ENCODE results near the gene EPO. TPM values are rescaled to one million over a fixed set of nuclear protein-coding genes. Genes with fewer than 3 reads are reported as not detected.

The EPO gene
- not detected in 2 replicates for total RNA-seq
- long read RNA-seq: 0 reads

GRCh38 chr7:100720279-100720670 is at the start of gene EPO:
Gene EPO, plus strand, starts transcription at chr7:100720468. Its CDS starts 513 bp downstream, at chr7:100720981.
- H3K27me3 Mint-ChIP-seq (ENCODE audit: unreplicated experiment): peaks cover 41% of the 10 kb centered on the region
- peak within 1 kb of the TSS; percentile 14 for H3K4me3 Mint-ChIP-seq (ENCODE audit: unreplicated experiment)
- peaks cover 6% of the 10 kb centered on the region for H3K9me3 Mint-ChIP-seq (ENCODE audit: unreplicated experiment)
- H3K36me3 Mint-ChIP-seq (ENCODE audit: unreplicated experiment): no peaks in the 10 kb centered on the region
- TF ChIP-seq, protein P1, sequence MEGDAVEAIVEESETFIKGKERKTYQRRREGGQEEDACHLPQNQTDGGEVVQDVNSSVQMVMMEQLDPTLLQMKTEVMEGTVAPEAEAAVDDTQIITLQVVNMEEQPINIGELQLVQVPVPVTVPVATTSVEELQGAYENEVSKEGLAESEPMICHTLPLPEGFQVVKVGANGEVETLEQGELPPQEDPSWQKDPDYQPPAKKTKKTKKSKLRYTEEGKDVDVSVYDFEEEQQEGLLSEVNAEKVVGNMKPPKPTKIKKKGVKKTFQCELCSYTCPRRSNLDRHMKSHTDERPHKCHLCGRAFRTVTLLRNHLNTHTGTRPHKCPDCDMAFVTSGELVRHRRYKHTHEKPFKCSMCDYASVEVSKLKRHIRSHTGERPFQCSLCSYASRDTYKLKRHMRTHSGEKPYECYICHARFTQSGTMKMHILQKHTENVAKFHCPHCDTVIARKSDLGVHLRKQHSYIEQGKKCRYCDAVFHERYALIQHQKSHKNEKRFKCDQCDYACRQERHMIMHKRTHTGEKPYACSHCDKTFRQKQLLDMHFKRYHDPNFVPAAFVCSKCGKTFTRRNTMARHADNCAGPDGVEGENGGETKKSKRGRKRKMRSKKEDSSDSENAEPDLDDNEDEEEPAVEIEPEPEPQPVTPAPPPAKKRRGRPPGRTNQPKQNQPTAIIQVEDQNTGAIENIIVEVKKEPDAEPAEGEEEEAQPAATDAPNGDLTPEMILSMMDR (IDR thresholded peaks at IDR 0.05): no peak
- DNase-seq (ENCODE audit: extremely low spot score, unreplicated experiment): no peak
- H3K27ac Mint-ChIP-seq (ENCODE audit: unreplicated experiment): no peak within 1 kb of the TSS
- peaks cover 13% of the 10 kb centered on the region for H3K4me1 Mint-ChIP-seq (ENCODE audit: unreplicated experiment)

DNA sequence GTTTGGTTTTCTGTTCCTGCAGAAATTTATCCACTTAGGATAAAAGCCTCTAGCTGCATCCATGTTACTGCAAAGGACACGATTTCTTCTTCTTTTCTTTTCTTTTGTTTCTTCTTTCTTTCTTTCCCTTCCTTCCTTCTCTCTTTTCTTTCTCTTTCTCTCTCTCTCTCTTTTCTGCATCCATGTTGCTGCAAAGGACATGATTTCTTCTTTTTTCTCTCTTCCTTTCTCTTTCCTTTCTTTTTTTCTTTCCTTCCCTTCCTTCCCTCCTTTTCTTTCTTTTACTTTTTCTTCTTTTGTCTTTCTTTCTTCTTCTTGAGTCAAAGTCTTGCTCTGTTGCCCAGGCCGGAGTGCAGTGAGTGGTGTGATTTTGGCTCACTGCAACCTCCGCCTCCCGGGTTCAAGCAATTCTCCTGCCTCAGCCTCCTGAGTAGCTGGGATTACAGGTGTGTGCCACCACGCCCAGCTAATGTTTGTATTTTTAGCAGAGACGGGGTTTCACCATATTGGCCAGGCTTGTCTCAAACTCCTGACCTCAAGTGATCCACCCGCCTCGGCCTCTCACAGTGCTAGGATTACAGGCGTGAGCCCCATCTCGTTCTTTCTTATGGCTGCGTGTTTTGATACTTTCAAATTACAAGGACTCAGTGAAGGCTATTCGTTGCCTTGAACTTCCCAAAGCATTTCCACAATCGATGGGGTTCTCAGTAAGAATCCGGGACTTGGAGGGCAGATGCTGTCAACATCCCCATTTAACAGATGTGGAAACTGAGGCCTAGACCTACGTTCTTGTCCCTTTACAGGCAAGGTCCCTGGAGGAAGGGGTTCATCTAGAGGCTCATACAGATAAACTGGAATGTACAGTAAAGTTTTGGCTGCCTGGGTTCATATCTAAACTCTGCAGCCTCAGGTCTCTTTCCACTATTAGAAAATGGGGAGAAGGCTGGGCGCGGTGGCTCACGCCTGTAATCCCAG is 48.6 kb upstream of the EPO start:
- Mint-ChIP-seq H3K9me3 (ENCODE audit: unreplicated experiment) (no peaks in the 10 kb centered on the region), H3K4me1 (ENCODE audit: unreplicated experiment) (peaks cover 8% of the 10 kb centered on the region), H3K27ac (ENCODE audit: unreplicated experiment) (no peak overlapping the region), H3K4me3 (ENCODE audit: unreplicated experiment) (no peak overlapping the region), H3K36me3 (ENCODE audit: unreplicated experiment) (no peaks in the 10 kb centered on the region), H3K27me3 (ENCODE audit: unreplicated experiment) (peaks cover 19% of the 10 kb centered on the region)
- no peak for DNase-seq (ENCODE audit: extremely low spot score, unreplicated experiment)
- TF ChIP-seq, protein P1 (IDR thresholded peaks at IDR 0.05): no peak

DNA sequence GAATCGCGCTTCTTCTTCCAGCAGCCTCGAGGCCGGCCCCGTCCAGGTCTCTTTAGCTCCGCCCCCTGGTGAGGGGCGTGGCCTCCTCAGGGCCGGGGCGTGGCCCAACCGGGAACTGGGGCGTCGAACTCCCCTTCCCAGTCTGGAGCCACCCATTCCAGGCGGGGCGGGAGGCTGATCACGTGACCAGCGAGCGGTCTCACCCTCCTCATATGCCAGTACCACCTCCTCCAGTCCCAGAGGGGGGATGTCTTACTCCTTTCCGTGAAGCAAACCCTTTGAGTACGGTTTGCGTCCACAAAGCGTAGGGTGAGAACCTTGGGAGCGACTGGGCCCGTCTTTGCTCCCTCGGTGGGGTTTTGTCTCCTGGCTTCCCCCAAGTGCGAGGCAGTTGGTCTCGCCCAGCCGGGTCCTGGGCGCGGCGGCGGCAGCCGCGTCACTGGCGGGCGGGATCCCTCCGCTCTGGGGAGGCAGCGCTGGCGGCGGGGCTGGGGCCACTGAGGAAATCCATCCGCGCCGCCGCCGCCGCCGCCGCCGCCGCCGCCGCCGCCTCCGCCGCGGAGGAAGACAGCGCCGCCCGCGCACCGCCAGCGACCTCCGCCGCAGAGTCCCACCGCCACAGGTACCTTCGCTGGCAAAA is 46.8 kb upstream of the EPO start, which contains the start of gene GNB2:
Gene GNB2 (plus strand): TSS at position 439 of the 640 bp plus-strand sequence. CDS start 2,526 bp downstream, outside the sequence.
- TF ChIP-seq, protein P1 (IDR thresholded peaks at IDR 0.05): no peak
- H3K27me3 Mint-ChIP-seq (ENCODE audit: unreplicated experiment): peaks cover 11% of the 10 kb centered on the region
- peak within 1 kb of the TSS; percentile 94 for H3K4me3 Mint-ChIP-seq (ENCODE audit: unreplicated experiment)
- peak within 1 kb of the TSS; percentile 97 for H3K27ac Mint-ChIP-seq (ENCODE audit: unreplicated experiment)
- H3K36me3 Mint-ChIP-seq (ENCODE audit: unreplicated experiment): peaks cover 4% of the 10 kb centered on the region
- peaks cover 12% of the 10 kb centered on the region for H3K4me1 Mint-ChIP-seq (ENCODE audit: unreplicated experiment)
- DNase-seq (ENCODE audit: extremely low spot score, unreplicated experiment): peak; percentile 100
- no peaks in the 10 kb centered on the region for H3K9me3 Mint-ChIP-seq (ENCODE audit: unreplicated experiment)

DNA sequence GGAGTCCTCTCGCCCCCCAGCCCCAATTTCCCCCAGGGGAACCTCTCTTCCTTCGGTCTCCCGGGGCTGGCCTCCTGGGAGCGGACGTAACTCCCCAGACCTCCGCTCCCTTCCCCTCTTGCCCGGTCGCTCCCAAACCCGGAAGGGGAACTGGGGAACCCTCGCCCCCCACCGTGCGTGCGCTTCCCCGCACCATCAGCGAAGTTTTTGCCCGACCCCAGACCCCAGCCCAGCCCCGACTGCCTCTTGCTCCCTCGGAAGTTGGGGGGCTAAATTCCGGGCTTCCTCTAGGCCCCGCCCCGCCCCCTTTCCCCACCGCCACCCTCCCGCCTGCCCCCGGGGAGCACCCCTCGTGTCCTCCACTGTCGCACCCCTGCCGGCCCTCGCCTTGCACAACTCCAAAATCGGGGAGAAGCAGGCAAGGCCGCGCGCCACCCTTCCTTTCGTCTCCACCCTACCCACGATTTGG is 46.3 kb upstream of the EPO start:
- Mint-ChIP-seq H3K4me3 (ENCODE audit: unreplicated experiment) (peak overlapping the region; percentile 94), H3K27me3 (ENCODE audit: unreplicated experiment) (peaks cover 11% of the 10 kb centered on the region)

More for the DNA sequence above, 46.3 kb upstream of the EPO start:
- TF ChIP-seq, protein P1 (IDR thresholded peaks at IDR 0.05): no peak
- Mint-ChIP-seq H3K36me3 (ENCODE audit: unreplicated experiment) (peaks cover 6% of the 10 kb centered on the region), H3K9me3 (ENCODE audit: unreplicated experiment) (no peaks in the 10 kb centered on the region), H3K27ac (ENCODE audit: unreplicated experiment) (peak overlapping the region; percentile 90), H3K4me1 (ENCODE audit: unreplicated experiment) (peaks cover 12% of the 10 kb centered on the region)
- no peak for DNase-seq (ENCODE audit: extremely low spot score, unreplicated experiment)
